NCI-H2171 treated with DMSO at 0.1 percent for 48 hours (cell line): Measurements from ENCODE around the gene PIP5K1B.
"Not testable (repeated sequence)": the region's sequence is repeated elsewhere in the genome, so short reads cannot be mapped to it uniquely, and the experiment has no call there.

Experiments used
- DNase-seq: peaks from one replicate; lab custom pipeline; 2025; lab: John Stamatoyannopoulos, UW

The PIP5K1B gene

GRCh38 chr9:69030851-69031645 lies 326.0 kb downstream of the PIP5K1B start:
- peak; percentile 9 for DNase-seq

- DNase-seq = no peak
Measured at GRCh38 chr9:69034071-69034470, 329.0 kb downstream of the PIP5K1B start.

- DNase-seq = peak; percentile 76
Measured at GRCh38 chr9:69035438-69036308, 330.6 kb downstream of the PIP5K1B start, which contains the start of gene FXN. TSS of gene FXN (plus strand) at chr9:69035752. CDS start at chr9:69035783, 31 bp downstream.

- DNase-seq = no peak
Measured at GRCh38 chr9:69036309-69036708, 331.3 kb downstream of the PIP5K1B start.

- no peak for DNase-seq
Measured at GRCh38 chr9:69036799-69037198, 331.8 kb downstream of the PIP5K1B start.

- no peak for DNase-seq
Measured at GRCh38 chr9:69040646-69041045, 335.6 kb downstream of the PIP5K1B start.

GRCh38 chr9:69044240-69045219 lies 339.5 kb downstream of the PIP5K1B start:
- DNase-seq = no peak

GRCh38 chr9:69045821-69046220 lies 340.8 kb downstream of the PIP5K1B start:
- DNase-seq = no peak

GRCh38 chr9:69046723-69047122 lies 341.7 kb downstream of the PIP5K1B start:
- no peak for DNase-seq

GRCh38 chr9:69047371-69047770 lies 342.3 kb downstream of the PIP5K1B start:
- no peak for DNase-seq

- no peak for DNase-seq
Measured at GRCh38 chr9:69049094-69049493, 344.1 kb downstream of the PIP5K1B start.

- not testable (repeated sequence) for DNase-seq
Measured at GRCh38 chr9:69050936-69051335, 345.9 kb downstream of the PIP5K1B start.

- DNase-seq = no peak
Measured at GRCh38 chr9:69054989-69055388, 349.9 kb downstream of the PIP5K1B start.

GRCh38 chr9:69056191-69056815 lies 351.3 kb downstream of the PIP5K1B start:
- no peak for DNase-seq

- DNase-seq = no peak
Measured at GRCh38 chr9:69058101-69058500, 353.1 kb downstream of the PIP5K1B start.
